NCI-H1930 (cell line): ENCODE measurements around the gene IDUA.
"Not testable (repeated sequence)": the region's sequence is repeated elsewhere in the genome, so short reads cannot be mapped to it uniquely, and the experiment has no call there.

Source experiments
- DNase-seq, 2 experiments: peaks; one replicate each; lab custom pipeline; 2025; lab: John Stamatoyannopoulos, UW

The IDUA gene

GRCh38 chr4:986879-987623 is at the start of gene IDUA:
TSS of gene IDUA (plus strand) at chr4:987044. CDS start at chr4:987085, 41 bp downstream.
- DNase-seq = peak; percentile 60 to 80

GRCh38 chr4:939508-939907 is 47.3 kb upstream of the IDUA start:
- DNase-seq = not testable (repeated sequence)

- DNase-seq = no peak
Observed at GRCh38 chr4:945274-946102, 41.4 kb upstream of the IDUA start.

GRCh38 chr4:946103-946450 is 40.8 kb upstream of the IDUA start:
- DNase-seq = no peak

GRCh38 chr4:946517-947471 is 40.0 kb upstream of the IDUA start:
- DNase-seq = no peak

GRCh38 chr4:947491-947971 is 39.3 kb upstream of the IDUA start:
- DNase-seq = no peak

GRCh38 chr4:948101-948935 is 38.5 kb upstream of the IDUA start:
- no peak for DNase-seq

- no peak for DNase-seq
Observed at GRCh38 chr4:948936-949300, 37.9 kb upstream of the IDUA start.

- no peak for DNase-seq
Observed at GRCh38 chr4:949656-950055, 37.2 kb upstream of the IDUA start.

GRCh38 chr4:950136-951020 is 36.5 kb upstream of the IDUA start:
- no peak for DNase-seq

- no peak for DNase-seq
Observed at GRCh38 chr4:951186-951585, 35.7 kb upstream of the IDUA start.

GRCh38 chr4:951594-952468 is 35.0 kb upstream of the IDUA start:
- DNase-seq = no peak

GRCh38 chr4:952881-953573 is 33.8 kb upstream of the IDUA start:
- DNase-seq = no peak

GRCh38 chr4:953574-953915 is 33.3 kb upstream of the IDUA start:
- no peak for DNase-seq

GRCh38 chr4:954211-955020 is 32.4 kb upstream of the IDUA start:
- no peak for DNase-seq

- no peak for DNase-seq
Observed at GRCh38 chr4:955161-955921, 31.5 kb upstream of the IDUA start.

- no peak for DNase-seq
Observed at GRCh38 chr4:955931-956381, 30.9 kb upstream of the IDUA start.
